Stomach (tissue), 9 donors: Measurements from ENCODE around the gene ATP10B. TPM values are rescaled to one million over a fixed set of nuclear protein-coding genes. Genes with fewer than 3 reads are reported as not detected.

Experiments used
- DNase-seq, 2 donors: peaks; one replicate each; pipeline versions ENCODE4 v3.0.0 to v3.0.0-alpha.2; 2013 to 2019
- H3K27ac ChIP-seq, 5 donors: fragments of 200-600 bp in 4 of 5; sonication (generic) in 4 of 5; one replicate each; pipeline ENCODE4 v1.5.1; 2013 to 2019; ENCODE audit warnings: mild to moderate bottlenecking in 1 of 5, moderate library complexity in 1 of 5
- H3K27me3 ChIP-seq, 3 donors: fragments of 200-600 bp; sonication (generic); one replicate each; pipeline ENCODE4 v1.5.1; 2017 to 2019; ENCODE audit warnings: mixed run types in 1 of 3
- H3K36me3 ChIP-seq, 4 donors: fragments of 200-600 bp; sonication (generic); 1 replicate in 3 of 4; 2 replicates in 1 of 4; pipeline ENCODE4 v1.5.1; 2016 to 2019
- H3K4me1 ChIP-seq, 4 donors: fragments of 200-600 bp; sonication (generic); one replicate each; pipeline ENCODE4 v1.5.1; 2016 to 2019
- H3K4me3 ChIP-seq, 4 donors: fragments of 200-600 bp; sonication (generic) in 3 of 4; one replicate each; pipeline ENCODE4 v1.5.1; 2016 to 2019; ENCODE audit warnings: mild to moderate bottlenecking in 1 of 4
- H3K9me3 ChIP-seq, 4 donors: fragments of 200-600 bp; sonication (generic); one replicate each; pipeline ENCODE4 v1.5.1; 2016 to 2019
- CTCF ChIP-seq, 7 experiments: fragments of 450-650 bp in 4 of 7; fragments of 200-600 bp in 3 of 7; sonication (generic) in 3 of 7; IDR thresholded peaks; one replicate each; pipeline ENCODE4 v1.5.1; 2016 to 2019; ENCODE audit warnings: antibody characterized with exemption in 7 of 7, control low read depth in 2 of 7, mild to moderate bottlenecking in 1 of 7
- EP300 ChIP-seq: sonication (generic); formaldehyde crosslinking; IDR thresholded peaks from one replicate; pipeline ENCODE4 v1.6.1; 2017; ENCODE audit warnings: antibody characterized with exemption
- POLR2A ChIP-seq, 4 donors: fragments of 450-650 bp; IDR thresholded peaks; one replicate each; pipeline ENCODE4 v1.6.1; 2016; ENCODE audit warnings: antibody characterized with exemption in 4 of 4, control low read depth in 2 of 4, mild to moderate bottlenecking in 1 of 4, moderate library complexity in 1 of 4
- POLR2AphosphoS5 ChIP-seq, 3 donors: sonication (generic); formaldehyde crosslinking; IDR thresholded peaks; one replicate each; pipeline ENCODE4 v1.6.1; 2016; ENCODE audit warnings: antibody characterized with exemption in 3 of 3
- WGBS, 5 donors: extraction: QIAGEN DNeasy Blood & Tissue Kit in 3 of 5; methylation state at CpG; one replicate each; pipeline versions ENCODE4 v1.1.5 to v1.1.7; 2013 to 2018; 5-methylcytosine and 5-hydroxymethylcytosine counted together
- intact Hi-C: fragments of 100-400 bp; cut with DNase I; formaldehyde crosslinking; loops from one replicate; pipeline ENCODE4 v1.15.1; 2023; ENCODE audit warnings: low total_unique reads
- polyA plus RNA-seq, 3 donors: library from polyadenylated mRNA; stranded (reverse); fragments of 200-250 nt; gene quantifications; one replicate each; pipeline ENCODE4 v1.2.3, GENCODE V29; 2013
- total RNA-seq, 5 donors: library from RNA; depleted of rRNA; stranded (reverse); fragments of >200 nt; gene quantifications; one replicate each; pipeline versions ENCODE4 v1.1.0 to v1.2.3, GENCODE V29; 2014 to 2016
- donor health status: healthy with polysubstance abuse.
- donor health status: Bipolar disorder and iron deficiency.
- donor health status: healthy.

The ATP10B gene
- total and polyA plus RNA-seq, 8 donors: 0.25 to 115 (median 4.4) TPM

GRCh38 chr5:160843240-160843639 lies 8.8 kb downstream of the ATP10B start:
- no peak for DNase-seq
- Histone ChIP-seq H3K27ac (no peak overlapping the region), H3K4me3 (no peak overlapping the region), H3K36me3 (no peaks in the 10 kb centered on the region), H3K4me1 (no peaks in the 10 kb centered on the region), H3K9me3 (no peaks in the 10 kb centered on the region), H3K27me3 (no peaks in the 10 kb centered on the region)
- intact Hi-C loops: no loop called here
- 46 to 60% (median 56%) methylated on average over 2 of the region's 2 CpGs for WGBS, 5 donors
- TF ChIP-seq CTCF (IDR thresholded peaks at IDR 0.05) (no peak), EP300 (no peak), POLR2A (IDR thresholded peaks at IDR 0.05) (no peak)

- no peaks in the 10 kb centered on the region for H3K27me3 ChIP-seq
- no peak overlapping the region for H3K27ac ChIP-seq
- H3K4me3 ChIP-seq: no peak overlapping the region
- TF ChIP-seq POLR2A (IDR thresholded peaks at IDR 0.05) (no peak), CTCF (IDR thresholded peaks at IDR 0.05) (no peak), EP300 (no peak), POLR2AphosphoS5 (IDR thresholded peaks at IDR 0.05) (no peak)
- WGBS, 5 donors: 66 to 85% (median 76%) methylated on average over 3 of the region's 3 CpGs
- no peak for DNase-seq
- intact Hi-C loops: no loop called here
- no peaks in the 10 kb centered on the region for H3K4me1 ChIP-seq
- peaks cover 0 to 13% (median 4%) of the 10 kb centered on the region in 4 donors for H3K9me3 ChIP-seq
- no peaks in the 10 kb centered on the region for H3K36me3 ChIP-seq
Observed at GRCh38 chr5:160837749-160838593, 14.0 kb downstream of the ATP10B start.

- no peaks in the 10 kb centered on the region for H3K27me3 ChIP-seq
- WGBS, 5 donors: 0% methylated on average over 1 of the region's 1 CpG
- no peaks in the 10 kb centered on the region for H3K4me1 ChIP-seq
- no peak for DNase-seq
- peaks cover 0 to 17% (median 10%) of the 10 kb centered on the region in 4 donors for H3K9me3 ChIP-seq
- H3K27ac ChIP-seq: no peak overlapping the region
- TF ChIP-seq CTCF (IDR thresholded peaks at IDR 0.05) (no peak), EP300 (no peak), POLR2A (IDR thresholded peaks at IDR 0.05) (no peak), POLR2AphosphoS5 (IDR thresholded peaks at IDR 0.05) (no peak)
- intact Hi-C loops: no loop called here
- H3K36me3 ChIP-seq: no peaks in the 10 kb centered on the region
- no peak overlapping the region for H3K4me3 ChIP-seq
Observed at GRCh38 chr5:160837211-160837610, 14.8 kb downstream of the ATP10B start.

- TF ChIP-seq EP300: no peak
- intact Hi-C loops: no loop called here
- Histone ChIP-seq H3K4me1 (no peaks in the 10 kb centered on the region), H3K9me3 (peaks cover 0 to 17% (median 10%) of the 10 kb centered on the region in 4 donors), H3K27ac (no peak overlapping the region), H3K27me3 (no peaks in the 10 kb centered on the region), H3K36me3 (no peaks in the 10 kb centered on the region), H3K4me3 (no peak overlapping the region)
- no peak for DNase-seq
- WGBS, 5 donors: 43 to 54% (median 51%) methylated on average over 2 of the region's 2 CpGs
Observed at GRCh38 chr5:160835818-160836528, 16.0 kb downstream of the ATP10B start.
